HepG2 (cell line): ENCODE data around the gene KRTAP5-4. TPM values are rescaled to one million over a fixed set of nuclear protein-coding genes. Genes with fewer than 3 reads are reported as not detected.

Experiments used
- AFF4 ChIP-seq: sonication (generic); formaldehyde crosslinking; IDR thresholded peaks from 2 replicates; pipeline ENCODE4 v1.4.0; 2020; ENCODE audit warnings: missing genetic modification reagents
- HOXA3 ChIP-seq: sonication (generic); formaldehyde crosslinking; IDR thresholded peaks from 2 replicates; pipeline ENCODE4 v1.5.0; 2020; ENCODE audit warnings: missing genetic modification reagents
- IRF2 ChIP-seq: IDR thresholded peaks from 2 replicates; pipeline ENCODE4 v1.6.1; 2018; ENCODE audit warnings: missing genetic modification reagents, missing compliant biosample characterization
- MTF1 ChIP-seq: sonication (generic); formaldehyde crosslinking; IDR thresholded peaks from 2 replicates; pipeline ENCODE4 v1.5.0; 2020; ENCODE audit warnings: missing genetic modification reagents
- PAXIP1 ChIP-seq: sonication (generic); formaldehyde crosslinking; conservative IDR thresholded peaks from 2 replicates; pipeline ENCODE4 v1.4.0; 2020; ENCODE audit warnings: mild to moderate bottlenecking, missing genetic modification reagents, moderate library complexity
- SP2 ChIP-seq: sonication (generic); formaldehyde crosslinking; IDR thresholded peaks from 2 replicates; pipeline ENCODE4 v1.5.1; 2020; ENCODE audit warnings: mild to moderate bottlenecking, missing genetic modification reagents
- SRSF9 ChIP-seq: fragments of 200-400 bp; formaldehyde crosslinking; IDR thresholded peaks from 2 replicates; pipeline ENCODE4 v1.6.1; 2018; ENCODE audit warnings: borderline replicate concordance, mild to moderate bottlenecking, low read depth, low read length; ENCODE audit not compliant: insufficient read depth, poor library complexity, severe bottlenecking
- ZEB1 ChIP-seq: IDR thresholded peaks from 2 replicates; pipeline ENCODE4 v1.6.1; 2012; ENCODE audit warnings: mild to moderate bottlenecking, low read depth, inconsistent platforms; ENCODE audit not compliant: insufficient replicate concordance
- ZFP36 ChIP-seq: fragments of 150-350 bp; IDR thresholded peaks from 2 replicates; pipeline ENCODE4 v1.6.1; 2018; ENCODE audit warnings: borderline replicate concordance, low read length, low read depth; ENCODE audit not compliant: partially characterized antibody
- ZNF138 ChIP-seq: sonication (generic); formaldehyde crosslinking; IDR thresholded peaks from 2 replicates; pipeline ENCODE4 v1.5.0; 2020; ENCODE audit warnings: mild to moderate bottlenecking, low read depth, missing genetic modification reagents
- ZNF331 ChIP-seq: sonication (generic); formaldehyde crosslinking; IDR thresholded peaks from 2 replicates; pipeline ENCODE4 v1.4.0; 2020; ENCODE audit warnings: missing genetic modification reagents
- ZNF337 ChIP-seq: sonication (generic); formaldehyde crosslinking; IDR thresholded peaks from 2 replicates; pipeline ENCODE4 v1.5.1; 2020; ENCODE audit warnings: missing genetic modification reagents, low read depth, mild to moderate bottlenecking, borderline replicate concordance
- ZNF34 ChIP-seq: sonication (generic); formaldehyde crosslinking; IDR thresholded peaks from 2 replicates; pipeline ENCODE4 v1.4.0; 2020; ENCODE audit warnings: mild to moderate bottlenecking, missing genetic modification reagents, borderline replicate concordance
- ZNF776 ChIP-seq: sonication (generic); formaldehyde crosslinking; IDR thresholded peaks from 2 replicates; pipeline ENCODE4 v1.4.0; 2020; ENCODE audit warnings: mild to moderate bottlenecking, missing genetic modification reagents
- ZSCAN20 ChIP-seq: sonication (generic); formaldehyde crosslinking; IDR thresholded peaks from 2 replicates; pipeline ENCODE4 v1.4.0; 2020; ENCODE audit warnings: missing genetic modification reagents, mild to moderate bottlenecking, borderline replicate concordance
- polyA plus RNA-seq, 8 experiments: library from polyadenylated mRNA; depleted of rRNA in 3 of 8; stranded (reverse) in 7 of 8; unstranded in 1 of 8; fragments of >200 nt; fragmentation: Illumina TruSeq in 4 of 8; extraction: Trizol in 4 of 8; gene quantifications; 2 replicates each; pipeline versions ENCODE4 v1.2.1 to v1.2.3, GENCODE V29; 2011 to 2016; ENCODE audit warnings: low read depth in 4 of 8, missing spikeins in 1 of 8, mixed read lengths in 1 of 8; ENCODE audit not compliant: insufficient read depth in 1 of 8
- total RNA-seq, 5 experiments: library from RNA; depleted of rRNA; stranded (reverse); fragments of >200 nt; fragmentation: Illumina TruSeq; extraction: Trizol; gene quantifications; 2 replicates each; pipeline ENCODE4 v1.2.3, GENCODE V29; 2016; ENCODE audit warnings: low read depth in 1 of 5
- TF ChIP-seq, protein P1 (sequence below): IDR thresholded peaks from 2 replicates; pipeline ENCODE4 v1.6.1; 2016; ENCODE audit warnings: mild to moderate bottlenecking, missing biosample characterization, missing genetic modification reagents
- TF ChIP-seq, protein P2 (sequence below): sonication (generic); formaldehyde crosslinking; IDR thresholded peaks from 2 replicates; pipeline ENCODE4 v1.8.0; 2023; ENCODE audit warnings: mild to moderate bottlenecking, missing genetic modification reagents
- TF ChIP-seq, protein P3 (sequence below): sonication (generic); formaldehyde crosslinking; IDR thresholded peaks from 2 replicates; pipeline ENCODE4 v1.8.0; 2022; ENCODE audit warnings: mild to moderate bottlenecking, missing genetic modification reagents, borderline replicate concordance

Gene KRTAP5-4
- total and polyA plus RNA-seq, 2 of the 13 experiments (the other 11 are each of a cell fraction or from before 2014, with no cell fraction given): not detected

GRCh38 chr11:1572197-1573076 is 49.5 kb downstream of the KRTAP5-4 start, which contains the start of gene DUSP8 (continued):
- TF ChIP-seq PAXIP1 (CRISPR knock-in tag): peak; percentile 38
- no peak for TF ChIP-seq ZNF337
- TF ChIP-seq, protein P1, sequence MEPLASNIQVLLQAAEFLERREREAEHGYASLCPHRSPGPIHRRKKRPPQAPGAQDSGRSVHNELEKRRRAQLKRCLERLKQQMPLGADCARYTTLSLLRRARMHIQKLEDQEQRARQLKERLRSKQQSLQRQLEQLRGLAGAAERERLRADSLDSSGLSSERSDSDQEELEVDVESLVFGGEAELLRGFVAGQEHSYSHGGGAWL (CRISPR knock-in tag): no peak
- peak; percentile 69 for TF ChIP-seq HOXA3 (CRISPR knock-in tag)
- TF ChIP-seq, protein P2, sequence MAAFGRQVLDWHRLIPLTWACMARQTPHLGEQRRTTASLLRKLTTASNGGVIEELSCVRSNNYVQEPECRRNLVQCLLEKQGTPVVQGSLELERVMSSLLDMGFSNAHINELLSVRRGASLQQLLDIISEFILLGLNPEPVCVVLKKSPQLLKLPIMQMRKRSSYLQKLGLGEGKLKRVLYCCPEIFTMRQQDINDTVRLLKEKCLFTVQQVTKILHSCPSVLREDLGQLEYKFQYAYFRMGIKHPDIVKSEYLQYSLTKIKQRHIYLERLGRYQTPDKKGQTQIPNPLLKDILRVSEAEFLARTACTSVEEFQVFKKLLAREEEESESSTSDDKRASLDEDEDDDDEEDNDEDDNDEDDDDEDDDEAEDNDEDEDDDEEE: 0 out of 2 replicates have a peak, but pooled peaks have one; percentile 55
- TF ChIP-seq IRF2 (CRISPR knock-in tag): no peak
- TF ChIP-seq ZNF776 (CRISPR knock-in tag): no peak
- no peak for TF ChIP-seq AFF4 (CRISPR knock-in tag)
- TF ChIP-seq SP2 (CRISPR knock-in tag): no peak
- TF ChIP-seq ZNF34: no peak
- no peak for TF ChIP-seq ZNF138 (CRISPR knock-in tag)
- TF ChIP-seq ZEB1: no peak
- TF ChIP-seq ZNF331: no peak
- TF ChIP-seq SRSF9: no peak
- no peak for TF ChIP-seq MTF1 (CRISPR knock-in tag)
- 0 out of 2 replicates have a peak, but pooled peaks have one; percentile 48 for TF ChIP-seq ZSCAN20 (CRISPR knock-in tag)
- peak; percentile 53 for TF ChIP-seq ZFP36
- TF ChIP-seq, protein P3, sequence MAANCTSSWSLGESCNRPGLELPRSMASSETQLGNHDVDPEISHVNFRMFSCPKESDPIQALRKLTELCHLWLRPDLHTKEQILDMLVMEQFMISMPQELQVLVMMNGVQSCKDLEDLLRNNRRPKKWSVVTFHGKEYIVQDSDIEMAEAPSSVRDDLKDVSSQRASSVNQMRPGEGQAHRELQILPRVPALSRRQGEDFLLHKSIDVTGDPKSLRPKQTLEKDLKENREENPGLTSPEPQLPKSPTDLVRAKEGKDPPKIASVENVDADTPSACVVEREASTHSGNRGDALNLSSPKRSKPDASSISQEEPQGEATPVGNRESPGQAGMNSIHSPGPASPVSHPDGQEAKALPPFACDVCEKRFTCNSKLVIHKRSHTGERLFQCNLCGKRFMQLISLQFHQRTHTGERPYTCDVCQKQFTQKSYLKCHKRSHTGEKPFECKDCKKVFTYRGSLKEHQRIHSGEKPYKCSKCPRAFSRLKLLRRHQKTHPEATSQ (CRISPR knock-in tag): no peak
